HG02840 (cell line): ENCODE measurements around the gene ATP11C.

Experiments
- ATAC-seq: cut with Tn5 transposase; IDR thresholded peaks from one replicate; pipeline ENCODE4 v1.9.1; 2021; ENCODE audit warnings: mild to moderate bottlenecking, moderate library complexity, moderate number of reproducible peaks; ENCODE audit not compliant: unreplicated experiment, low FRiP score

Gene ATP11C

DNA sequence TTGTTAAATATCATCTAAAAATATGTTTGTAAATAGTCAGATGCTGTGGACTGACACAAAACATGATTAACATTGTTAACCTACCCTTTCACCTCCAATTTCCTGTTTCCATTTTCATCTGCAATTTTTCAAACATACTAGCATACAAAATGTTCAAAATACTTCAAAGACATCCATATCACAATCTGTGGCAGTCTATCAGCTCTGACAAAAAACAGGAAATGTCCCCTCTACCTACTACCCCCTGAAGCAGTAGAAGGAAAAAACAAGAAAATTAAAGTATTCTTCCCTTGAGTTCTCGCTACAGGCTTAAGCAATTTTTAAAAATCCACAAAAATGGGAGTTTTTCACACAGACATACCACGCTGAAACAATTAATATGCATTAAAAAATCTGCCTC lies 116.6 kb downstream of the ATP11C start:
- ATAC-seq = no peak

DNA sequence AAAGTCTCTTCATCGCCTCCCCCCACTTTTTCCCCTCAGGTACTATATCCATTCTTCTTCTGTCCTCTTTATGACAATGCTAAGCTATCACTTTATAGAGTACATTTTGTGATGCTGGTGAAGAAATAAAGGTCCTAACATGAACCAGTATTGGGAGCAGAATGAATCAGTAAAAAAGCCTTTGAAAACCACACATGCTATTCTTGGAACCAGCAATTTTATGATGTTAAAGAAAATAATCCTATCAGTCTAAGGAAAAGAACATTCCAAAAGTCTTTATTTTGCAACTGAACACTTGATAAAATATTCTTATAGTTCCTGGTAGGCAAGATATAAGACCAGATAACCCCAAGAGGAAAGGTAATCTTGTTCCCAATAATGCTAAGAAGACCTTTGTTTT lies 117.1 kb downstream of the ATP11C start:
- no peak for ATAC-seq

DNA sequence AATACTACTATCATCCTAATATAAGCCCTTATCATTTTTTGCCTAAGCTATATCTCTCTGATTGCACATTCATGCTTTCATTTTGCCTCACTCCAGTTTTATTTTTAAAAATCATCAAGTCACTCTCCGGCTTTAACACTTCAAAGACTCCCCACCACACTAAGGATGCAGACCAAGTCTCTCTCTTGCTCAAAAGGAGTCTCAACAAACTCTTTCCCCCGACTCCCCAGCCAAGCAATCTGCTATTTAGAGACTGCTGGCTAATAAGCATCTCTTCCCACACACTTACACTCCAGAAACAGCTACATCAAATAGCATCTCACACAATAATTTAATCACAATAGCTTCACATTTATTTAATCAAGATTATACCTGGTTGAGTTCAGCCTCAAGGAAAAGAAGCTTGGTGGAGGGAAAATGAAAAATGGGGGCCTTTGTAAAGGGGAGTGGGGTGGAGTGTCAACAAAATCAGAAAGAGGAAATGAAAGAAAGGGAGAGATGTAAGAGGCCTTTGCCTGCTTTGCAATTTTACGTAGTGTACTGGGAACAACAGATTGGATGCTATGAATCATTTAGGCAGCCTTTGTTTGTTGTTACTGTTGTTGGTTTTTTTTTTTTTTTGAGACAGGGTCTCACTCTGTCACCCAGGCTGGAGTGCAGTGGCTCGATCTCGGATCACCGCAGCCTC lies 120.8 kb downstream of the ATP11C start:
- ATAC-seq = no peak

DNA sequence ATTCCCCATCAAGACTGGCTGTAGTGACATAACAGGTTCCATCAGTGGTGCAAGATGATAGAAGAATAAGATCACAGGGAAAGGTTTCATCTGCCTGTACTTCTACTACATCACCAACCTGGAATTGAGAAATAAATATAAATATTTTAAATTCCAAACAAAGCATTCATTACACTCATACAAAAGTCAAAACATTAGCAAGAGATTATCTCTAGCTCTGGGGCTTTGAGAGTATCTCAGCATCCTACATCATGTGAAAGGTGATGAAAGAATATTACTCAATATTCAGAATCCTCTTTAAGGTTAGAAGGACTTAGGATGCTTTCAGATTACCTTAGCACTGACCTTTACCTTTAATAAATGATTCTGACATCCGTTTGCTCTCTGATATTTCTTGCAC lies 128.4 kb downstream of the ATP11C start:
- no peak for ATAC-seq

DNA sequence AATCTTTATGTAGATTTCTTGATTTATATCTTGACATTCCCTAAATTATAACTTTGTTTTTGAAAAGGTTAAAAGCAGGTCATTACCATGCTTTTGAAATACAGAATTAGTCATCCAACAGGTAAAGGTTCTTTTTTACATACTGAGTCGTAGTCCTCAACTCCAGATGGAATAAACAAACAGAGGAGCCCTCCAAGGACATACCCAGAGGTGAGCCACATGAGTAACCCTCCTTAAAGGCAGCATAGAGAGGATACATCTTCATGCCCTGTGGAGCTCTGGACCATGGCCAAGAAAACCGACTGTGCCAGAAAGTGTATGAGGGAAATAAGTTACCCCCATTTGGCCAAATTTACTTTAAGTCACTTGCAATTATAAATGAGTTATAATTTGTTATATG lies 129.6 kb downstream of the ATP11C start:
- ATAC-seq = no peak

DNA sequence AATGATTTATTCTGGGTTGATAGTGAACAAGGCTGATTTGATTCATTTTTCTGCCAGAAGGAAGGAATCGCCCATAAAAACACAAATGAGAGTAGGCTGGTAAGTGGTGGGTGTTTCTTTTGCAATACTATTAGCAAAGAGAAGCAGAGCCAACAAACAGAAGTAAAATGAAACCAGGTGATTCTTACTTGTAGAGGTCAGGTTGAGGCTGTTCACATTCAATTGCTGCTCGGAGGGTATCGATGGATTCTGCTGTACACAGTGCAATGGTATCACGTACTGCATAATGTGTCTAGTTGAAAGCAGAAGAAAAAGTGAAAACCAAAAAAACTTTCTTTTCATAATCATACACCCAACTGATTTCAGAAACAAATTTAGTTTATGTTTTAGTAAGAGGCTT lies 130.8 kb downstream of the ATP11C start:
- no peak for ATAC-seq

DNA sequence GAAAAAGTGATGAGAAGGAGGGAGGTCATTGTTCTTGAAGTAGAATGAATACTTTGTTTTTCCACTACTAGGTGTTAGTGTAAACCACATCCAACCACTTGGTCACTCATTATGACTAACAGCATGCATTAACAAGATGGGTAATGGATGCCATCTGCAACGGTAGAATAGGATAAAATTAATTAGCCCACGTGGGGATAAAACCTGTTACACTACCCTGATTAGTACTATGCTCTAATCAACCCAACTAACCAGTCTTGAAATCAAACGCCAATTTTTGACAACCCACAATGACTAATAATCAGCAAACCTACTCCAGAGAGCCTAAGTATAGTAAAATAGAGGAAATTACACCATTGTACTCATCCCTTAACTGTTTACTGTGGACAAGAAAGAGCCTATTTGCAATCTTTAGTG lies 131.4 kb downstream of the ATP11C start:
- ATAC-seq = no peak

DNA sequence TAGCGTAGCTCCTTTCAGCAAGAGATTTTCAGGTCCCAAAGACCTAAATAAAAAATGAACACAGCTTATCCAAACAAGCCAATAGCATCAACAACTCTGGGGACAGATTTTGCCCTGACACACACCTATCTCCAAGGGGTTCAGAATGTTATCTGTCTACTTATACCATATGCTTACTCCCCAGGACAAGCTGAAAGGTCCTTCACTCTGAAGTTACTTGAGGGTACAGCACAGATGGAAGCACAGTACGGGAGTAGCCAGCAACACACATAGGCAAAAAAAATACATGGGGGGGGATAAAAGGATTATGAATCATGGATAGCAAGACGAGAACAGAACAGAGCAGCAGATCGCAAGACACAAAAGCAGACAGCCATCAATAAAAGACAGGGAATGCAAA lies 134.2 kb downstream of the ATP11C start:
- ATAC-seq = no peak

DNA sequence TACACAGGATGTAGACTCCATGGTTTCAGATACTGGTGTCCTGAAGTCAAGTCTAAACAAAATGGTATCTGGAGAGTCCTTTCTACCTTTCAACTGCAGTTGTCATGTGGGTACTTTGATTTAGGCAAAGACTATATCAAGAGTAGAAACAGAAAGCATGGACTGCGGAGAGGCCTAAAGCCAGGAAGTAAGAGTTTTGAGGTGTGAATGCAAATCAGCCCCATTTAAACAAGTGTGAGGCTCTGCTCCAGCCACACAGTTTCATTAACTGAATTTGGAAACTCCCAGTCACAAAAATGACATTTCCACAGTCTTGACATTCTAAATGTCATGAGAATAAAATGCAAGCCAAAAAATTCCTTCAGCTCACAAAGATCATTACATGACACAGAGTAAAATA lies 137.7 kb downstream of the ATP11C start:
- ATAC-seq = peak; percentile 94

DNA sequence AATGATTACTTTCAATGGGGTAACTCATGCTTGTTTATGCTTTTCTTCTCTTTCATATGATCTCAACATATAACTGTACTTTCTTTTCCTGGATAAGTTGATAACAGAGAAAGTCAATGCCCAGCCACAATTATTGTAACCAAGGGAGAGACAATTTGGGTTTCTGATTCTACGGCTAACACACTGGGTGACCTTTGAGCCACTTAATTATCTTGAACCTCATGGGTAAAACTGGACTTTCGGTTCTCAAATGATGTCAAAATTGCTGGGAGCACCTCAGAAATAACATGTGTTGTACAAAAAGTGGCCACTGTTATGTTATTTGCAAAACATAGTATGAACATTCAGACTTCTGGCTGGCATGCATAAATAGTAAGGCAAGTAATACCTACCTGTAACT lies 145.3 kb downstream of the ATP11C start:
- ATAC-seq = no peak

DNA sequence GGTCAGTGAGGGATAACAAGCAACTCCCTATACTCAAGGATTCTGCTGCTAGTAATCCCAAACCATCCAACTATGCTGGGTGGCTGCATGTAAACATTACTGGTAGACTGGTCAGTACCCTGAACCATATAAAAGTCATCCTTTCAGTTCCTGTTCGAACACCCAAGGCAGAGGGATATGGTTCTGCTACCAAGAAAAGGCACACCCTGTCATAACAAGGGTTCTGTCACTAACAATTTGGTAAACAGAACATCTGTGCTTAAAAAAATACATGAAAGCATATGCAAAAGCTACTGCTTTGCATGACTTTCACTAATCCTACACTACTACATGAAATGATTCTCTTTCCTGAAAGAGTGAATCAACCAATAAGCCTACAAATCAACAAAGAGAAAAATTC lies 148.0 kb downstream of the ATP11C start:
- ATAC-seq = peak; percentile 92

DNA sequence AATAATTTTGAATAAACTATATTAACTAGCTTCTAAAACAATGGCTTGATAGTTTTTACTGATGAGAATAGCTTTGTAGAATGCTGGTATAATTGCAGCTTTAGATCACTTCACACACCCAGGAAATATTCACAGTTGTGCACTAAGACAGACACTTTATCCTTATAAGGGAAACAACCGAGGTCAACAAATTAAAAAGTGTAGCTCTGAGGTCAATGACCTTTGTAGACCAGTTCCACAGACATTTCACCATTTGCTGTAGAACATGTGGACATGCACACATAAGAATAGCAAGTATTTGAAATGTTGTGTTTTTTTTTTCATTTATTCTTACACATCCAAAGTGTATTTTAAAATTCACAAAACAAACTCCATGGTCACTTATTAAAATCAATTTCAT lies 148.9 kb downstream of the ATP11C start:
- ATAC-seq = no peak

DNA sequence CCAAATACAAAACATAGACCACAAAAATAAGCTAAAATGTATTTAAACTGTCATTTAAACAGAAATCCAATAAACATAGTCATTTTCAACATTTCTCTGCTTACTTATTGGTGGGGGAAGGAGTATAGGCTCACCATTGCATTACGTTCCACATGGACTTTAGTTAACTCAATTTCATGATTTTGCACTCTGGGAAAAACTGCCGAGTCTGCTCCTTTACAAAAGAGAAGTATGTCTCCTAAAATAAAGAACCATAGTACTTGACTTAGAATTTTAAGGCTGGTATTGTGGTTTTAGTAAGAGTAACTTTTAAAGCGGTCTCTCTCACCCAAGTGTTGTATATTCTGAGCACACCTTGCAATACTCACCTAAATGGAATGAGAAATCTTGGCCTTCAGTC lies 149.8 kb downstream of the ATP11C start:
- ATAC-seq = no peak

DNA sequence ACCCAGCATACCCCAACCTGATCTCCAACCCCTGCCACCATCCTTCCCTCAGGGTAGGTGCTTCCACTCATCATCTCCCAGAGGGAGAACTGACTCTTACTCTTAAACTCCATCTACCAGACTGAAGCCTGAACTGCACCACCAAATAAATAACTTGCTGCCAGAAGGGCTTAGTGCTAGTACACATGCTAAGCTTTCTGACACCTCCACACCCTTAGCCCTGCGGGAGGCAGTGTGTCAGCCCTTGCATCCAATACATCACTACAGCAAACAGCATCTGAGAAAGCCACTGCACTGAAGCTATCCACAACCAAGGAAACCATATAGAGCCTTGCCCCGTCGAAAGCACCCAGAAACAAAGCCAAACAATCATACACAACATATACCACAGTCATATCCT lies 156.3 kb downstream of the ATP11C start:
- ATAC-seq = no peak

DNA sequence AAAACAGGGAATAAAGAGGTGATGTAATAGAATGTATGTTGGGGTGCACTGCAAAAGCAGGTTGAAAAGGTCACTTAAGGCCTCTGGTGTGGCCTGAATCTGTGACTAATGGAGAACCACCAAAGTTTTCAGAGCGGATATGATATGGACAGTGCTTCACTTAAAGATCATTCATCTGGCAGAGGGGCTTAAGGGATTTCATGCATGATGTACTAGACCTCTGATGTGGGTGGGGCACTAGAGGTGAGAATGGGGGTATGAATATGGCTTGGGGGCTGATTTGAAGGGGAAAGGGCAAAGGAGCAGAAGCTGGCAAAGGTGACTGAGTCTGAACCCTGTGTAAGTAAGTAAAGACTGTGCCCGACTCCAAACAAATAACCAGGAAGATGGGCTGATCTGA lies 162.5 kb downstream of the ATP11C start:
- ATAC-seq = no peak

DNA sequence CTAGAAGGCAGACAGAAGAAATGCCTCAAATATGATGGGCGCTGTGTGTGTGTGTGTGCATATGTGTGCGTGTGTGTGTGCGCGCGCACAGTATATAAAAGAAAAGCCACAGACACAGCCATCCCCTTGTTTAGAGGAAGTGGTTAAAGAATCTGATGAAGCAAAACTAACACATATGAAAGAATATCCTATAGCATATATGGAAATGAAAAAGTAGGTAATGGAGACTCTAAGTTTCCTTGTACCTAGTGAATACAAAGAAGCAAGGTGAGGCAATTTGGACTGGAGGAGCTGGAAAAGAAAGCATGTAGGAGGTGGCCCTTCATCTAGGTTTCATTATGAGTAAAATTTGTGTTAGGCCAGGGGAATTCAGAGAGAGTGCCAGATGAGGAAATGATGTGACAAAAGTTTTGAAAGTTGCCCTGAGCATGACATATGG lies 166.3 kb downstream of the ATP11C start:
- no peak for ATAC-seq

DNA sequence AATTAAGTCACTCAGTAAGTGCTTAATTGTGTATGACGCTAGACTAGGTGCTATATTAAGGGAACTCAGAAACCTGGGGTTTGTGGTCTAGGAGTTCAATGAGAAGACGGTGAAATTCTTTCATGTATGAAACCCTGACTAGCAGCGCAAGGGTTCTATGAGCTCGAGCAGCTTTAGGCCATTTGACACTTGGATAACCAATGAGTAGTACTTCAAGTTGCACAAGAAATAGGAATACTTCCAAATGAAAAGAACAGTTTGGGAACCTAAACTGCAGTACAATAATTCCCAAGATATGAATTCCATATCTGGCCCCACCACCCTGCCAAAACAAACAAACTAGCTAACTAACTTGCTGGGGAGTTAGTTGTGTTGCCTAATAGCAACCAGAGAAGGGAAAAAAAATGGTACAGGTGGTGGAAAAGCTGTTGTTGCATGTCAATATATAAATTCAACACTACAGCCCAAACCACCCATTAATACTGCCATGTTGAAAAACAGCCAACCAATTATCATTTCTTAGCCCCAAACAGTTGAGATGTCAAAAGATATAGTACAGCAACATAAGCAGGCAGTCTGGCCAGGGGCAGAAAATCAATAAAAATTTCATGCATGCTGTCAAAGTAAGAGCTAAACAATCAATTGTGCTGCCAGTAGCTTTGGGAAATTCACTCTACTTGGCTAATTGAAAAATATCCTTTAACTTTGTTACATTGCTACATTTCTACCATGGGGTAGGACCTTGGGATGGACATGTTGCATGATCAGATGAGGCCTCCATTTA lies 170.3 kb downstream of the ATP11C start:
- no peak for ATAC-seq

DNA sequence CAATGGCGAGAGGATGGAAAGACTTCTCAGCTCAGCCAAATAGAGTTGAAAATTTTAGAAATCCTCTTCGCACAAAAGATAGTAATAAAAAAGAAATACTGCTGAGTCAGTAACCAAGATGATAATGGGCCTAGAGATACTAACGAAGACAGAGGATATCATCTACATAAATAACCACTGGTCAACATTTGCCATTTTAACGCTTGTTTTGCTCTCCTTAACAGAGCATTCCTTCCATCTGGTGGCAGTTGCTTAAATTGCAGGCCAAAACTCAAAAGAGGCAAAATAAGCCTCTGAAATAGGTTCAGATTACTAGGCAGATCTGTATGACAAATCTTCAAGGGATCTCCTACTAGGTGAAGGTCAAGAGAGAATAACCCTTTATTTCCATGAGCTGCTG lies 173.2 kb downstream of the ATP11C start:
- no peak for ATAC-seq

DNA sequence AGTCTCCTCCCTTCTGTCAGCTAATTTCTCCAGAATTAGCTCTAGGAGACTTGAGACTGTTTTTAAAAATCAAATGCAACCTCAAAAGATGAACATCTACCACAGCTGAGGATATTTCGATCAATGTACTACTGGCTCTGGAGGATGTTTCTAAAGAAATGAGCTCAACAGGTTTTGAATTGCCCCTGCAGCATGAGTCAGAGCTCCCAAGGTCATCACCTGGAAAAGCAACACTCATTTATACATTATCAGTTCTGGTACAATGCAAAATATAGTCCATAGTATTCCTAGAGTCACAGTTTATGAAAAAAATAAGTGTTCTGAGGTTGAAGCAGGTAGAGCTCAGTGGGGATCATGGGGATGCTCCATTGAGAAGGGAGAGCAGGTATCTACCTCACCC lies 174.0 kb downstream of the ATP11C start:
- ATAC-seq = no peak

DNA sequence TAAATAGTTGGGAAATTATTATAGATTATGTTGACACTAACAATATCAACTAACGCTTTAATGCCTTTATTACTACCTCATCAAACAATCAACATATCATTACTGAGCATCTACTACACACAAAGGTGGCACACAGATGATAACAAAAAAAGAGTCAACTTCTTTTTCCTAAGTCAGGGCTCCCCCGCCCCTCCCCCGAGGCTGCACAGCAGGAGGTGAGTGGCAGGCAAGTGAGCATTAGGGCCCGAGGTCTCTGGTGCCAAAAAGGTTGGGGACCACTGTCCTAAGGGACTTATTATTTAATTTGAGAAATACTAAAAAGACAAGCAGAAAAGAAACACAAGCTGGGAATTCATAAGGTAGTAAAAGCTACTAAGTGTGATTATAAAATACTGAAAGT lies 174.6 kb downstream of the ATP11C start:
- no peak for ATAC-seq

DNA sequence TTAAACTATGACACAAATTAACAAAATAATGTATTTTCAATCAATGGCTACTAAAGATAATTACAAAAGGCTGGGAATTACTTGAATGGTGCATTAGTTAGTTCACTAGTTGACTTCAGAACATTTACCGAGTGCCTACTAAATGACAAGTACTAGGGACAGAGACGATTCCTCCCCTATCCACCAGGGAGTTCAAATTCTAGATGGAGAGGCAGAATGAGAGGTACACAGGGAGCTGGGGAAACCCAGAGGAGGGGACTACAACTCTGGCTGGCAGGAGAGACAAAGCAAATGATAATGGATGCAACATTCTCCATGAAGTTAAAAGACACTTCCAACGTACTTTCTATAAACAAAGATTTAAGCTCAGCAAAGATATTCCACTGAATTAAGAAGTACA lies 181.8 kb downstream of the ATP11C start:
- no peak for ATAC-seq

DNA sequence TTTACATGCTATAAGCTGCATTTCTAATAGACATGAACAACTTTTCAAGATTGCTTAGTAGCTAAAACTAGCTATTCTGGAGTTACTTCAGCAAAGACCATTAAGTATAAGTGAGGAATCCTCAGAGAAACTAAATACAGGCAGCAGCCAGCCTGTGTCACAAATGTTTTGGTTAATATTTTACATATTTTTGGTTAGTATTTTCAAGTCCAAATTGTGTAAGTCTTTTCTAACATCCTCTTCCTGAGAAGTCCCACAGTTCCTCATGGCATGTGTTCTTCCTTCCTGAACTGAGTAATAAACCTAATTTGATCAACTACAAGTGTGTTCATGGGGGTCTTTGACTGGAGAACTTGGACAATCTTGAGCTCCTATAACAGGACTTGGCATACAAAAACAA lies 182.5 kb downstream of the ATP11C start:
- ATAC-seq = no peak
